H4 (cell line): Measurements from ENCODE around the gene SEMA6D. TPM values are rescaled to one million over a fixed set of nuclear protein-coding genes. Genes with fewer than 3 reads are reported as not detected.

Experiments used
- DNase-seq: peaks from one replicate; pipeline ENCODE4 v3.0.0-alpha.2; 2015; ENCODE audit warnings: low spot score
- total RNA-seq: library from RNA; depleted of rRNA; stranded (reverse); fragments of >200 nt; shearing (Covaris generic); gene quantifications from 2 replicates; pipeline ENCODE4 v1.2.3, GENCODE V29; 2014

The SEMA6D gene
- total RNA-seq, 1 experiment from 2014 or later: 7.6 TPM

DNA sequence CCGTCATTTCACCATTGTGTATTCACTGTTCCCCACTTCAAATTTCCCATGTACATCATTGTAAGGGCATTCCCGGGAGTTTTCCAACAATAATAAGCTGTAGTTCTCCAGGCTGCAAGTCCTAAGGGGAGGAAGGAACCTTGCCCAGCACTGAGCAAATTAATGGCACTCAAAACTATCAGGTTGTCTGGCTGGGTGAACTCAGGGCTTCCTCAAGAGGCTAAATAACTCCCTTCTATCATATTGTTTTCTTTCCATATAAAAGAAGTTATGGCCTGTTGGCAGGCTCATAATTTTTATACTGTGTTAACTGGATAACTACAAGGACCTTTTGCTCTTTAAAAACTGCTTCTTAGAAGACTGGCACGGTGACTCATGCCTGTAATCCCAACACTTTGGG lies 71.4 kb downstream of the SEMA6D start:
- no peak for DNase-seq

DNA sequence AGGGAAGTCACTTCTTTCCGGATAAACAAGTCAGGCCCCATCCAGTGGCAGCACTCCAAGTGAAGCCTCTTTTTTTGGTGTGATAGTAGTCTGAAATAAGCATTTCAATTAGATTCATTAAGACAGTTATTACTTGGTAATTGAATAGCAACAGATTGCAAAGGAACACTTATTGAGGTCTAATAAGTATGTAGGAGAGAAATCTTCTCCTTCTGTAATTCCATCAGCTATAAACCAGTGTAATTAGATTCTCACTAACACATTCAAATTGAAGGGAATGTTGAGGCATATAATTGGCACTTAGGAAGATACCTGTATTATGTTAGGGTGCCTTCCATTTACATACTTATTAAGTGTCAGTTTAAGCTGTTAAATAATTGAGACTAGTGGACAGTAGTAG lies 73.9 kb downstream of the SEMA6D start:
- DNase-seq: no peak

DNA sequence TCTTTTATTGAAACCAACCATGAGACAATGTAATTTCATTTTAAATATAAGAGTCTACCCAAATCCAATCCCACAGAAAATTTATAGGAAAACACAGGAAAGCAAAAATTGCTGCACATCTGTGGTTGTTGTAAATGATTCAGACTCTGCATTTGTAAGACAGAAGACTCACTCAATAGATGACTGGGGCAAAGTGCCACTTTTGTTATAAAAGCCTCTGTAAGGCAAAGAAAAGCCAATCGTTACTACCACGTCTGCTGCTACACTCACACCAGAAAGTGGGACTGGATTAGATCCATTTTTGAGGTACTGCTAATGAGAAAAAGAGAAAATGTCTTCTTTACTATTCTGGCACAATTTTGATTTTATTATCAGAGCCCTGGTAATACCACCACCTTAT lies 74.9 kb downstream of the SEMA6D start:
- DNase-seq: no peak

GRCh38 chr15:47794252-47794914 lies 77.1 kb downstream of the SEMA6D start:
- DNase-seq: no peak

GRCh38 chr15:47795864-47796263 lies 78.6 kb downstream of the SEMA6D start:
- DNase-seq: no peak

DNA sequence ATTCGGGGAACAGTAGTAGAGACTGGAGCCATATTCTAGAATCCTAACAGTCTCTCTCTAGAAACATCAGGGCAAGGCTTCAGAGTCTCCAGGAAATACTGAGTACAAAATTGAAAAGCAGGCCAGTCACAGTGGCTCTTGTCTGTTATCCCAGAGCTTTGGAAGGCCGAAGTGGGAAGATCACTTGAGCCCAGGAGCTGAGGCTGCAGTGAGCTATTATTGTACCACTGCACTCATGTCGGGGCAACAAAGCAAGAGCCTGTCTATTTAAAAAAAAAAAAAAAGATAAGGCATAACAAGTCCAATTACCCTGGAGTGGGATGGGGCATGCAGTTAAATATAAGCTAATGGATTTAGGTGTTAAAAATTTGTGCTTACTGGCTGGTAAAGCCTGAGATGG lies 79.0 kb downstream of the SEMA6D start:
- no peak for DNase-seq

GRCh38 chr15:47796830-47797229 lies 79.5 kb downstream of the SEMA6D start:
- no peak for DNase-seq

DNA sequence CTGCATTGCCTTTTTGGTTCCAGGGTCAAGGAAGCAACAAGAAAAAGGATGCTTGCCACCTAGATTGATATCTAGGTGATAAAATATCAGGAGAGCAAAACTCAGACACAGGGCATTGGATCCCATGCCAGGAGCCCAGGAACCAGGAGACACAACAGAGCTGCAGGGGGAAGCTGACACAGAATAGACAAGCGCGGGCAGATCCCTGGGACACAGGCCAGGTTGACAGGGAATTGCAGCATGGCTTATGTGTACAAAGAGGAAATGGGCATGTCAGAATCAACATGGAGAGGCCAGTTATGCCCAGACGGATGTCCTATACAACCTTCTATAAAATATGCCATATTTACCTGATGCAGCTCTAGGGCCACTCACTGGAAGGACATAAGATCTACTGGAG lies 84.2 kb downstream of the SEMA6D start:
- no peak for DNase-seq

DNA sequence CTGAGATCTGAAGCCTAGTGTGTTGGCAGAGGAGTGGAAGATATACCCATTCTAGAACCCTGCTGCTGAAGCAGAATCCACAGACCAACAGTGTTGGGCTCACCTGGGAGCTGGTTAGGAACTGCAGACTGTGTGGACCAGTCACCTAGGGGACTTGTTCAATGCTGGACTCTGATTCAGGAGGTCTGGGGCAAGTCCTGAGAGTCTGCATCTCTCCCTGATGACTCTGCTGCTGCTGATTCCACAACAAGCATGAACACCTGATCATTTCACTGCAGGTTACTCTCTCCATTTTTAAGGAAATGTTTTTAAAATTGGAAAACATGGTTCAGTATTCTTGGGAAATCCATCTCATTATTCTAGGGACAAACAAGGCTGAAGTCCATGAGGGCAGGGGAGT lies 84.9 kb downstream of the SEMA6D start:
- no peak for DNase-seq

- no peak for DNase-seq
These were observed 86.5 kb downstream of the SEMA6D start for GRCh38 chr15:47803767-47804166.

DNA sequence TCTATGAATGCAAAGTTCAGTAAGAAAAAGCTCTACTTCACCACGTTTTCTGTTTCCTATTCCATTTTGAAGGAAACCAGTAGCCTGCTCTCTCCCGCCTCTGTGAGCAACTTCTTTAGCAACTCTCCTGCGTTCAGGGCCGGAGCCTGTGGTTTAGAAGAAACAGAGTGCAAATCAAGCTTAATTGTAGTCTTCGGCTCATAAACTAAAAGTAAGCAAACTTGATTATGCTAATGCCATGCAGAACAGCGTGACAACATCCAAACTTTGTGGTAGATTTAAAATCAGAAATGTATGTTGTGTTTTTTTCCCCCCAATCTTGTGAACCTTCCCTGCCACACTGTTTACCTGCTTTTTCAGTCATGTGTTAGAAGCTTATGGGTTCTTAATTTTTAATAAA lies 87.4 kb downstream of the SEMA6D start:
- no peak for DNase-seq

GRCh38 chr15:47806008-47806407 lies 88.7 kb downstream of the SEMA6D start:
- DNase-seq: no peak

- no peak for DNase-seq
These were observed 93.9 kb downstream of the SEMA6D start for GRCh38 chr15:47811172-47811571.

GRCh38 chr15:47812470-47812999 lies 95.2 kb downstream of the SEMA6D start:
- no peak for DNase-seq

DNA sequence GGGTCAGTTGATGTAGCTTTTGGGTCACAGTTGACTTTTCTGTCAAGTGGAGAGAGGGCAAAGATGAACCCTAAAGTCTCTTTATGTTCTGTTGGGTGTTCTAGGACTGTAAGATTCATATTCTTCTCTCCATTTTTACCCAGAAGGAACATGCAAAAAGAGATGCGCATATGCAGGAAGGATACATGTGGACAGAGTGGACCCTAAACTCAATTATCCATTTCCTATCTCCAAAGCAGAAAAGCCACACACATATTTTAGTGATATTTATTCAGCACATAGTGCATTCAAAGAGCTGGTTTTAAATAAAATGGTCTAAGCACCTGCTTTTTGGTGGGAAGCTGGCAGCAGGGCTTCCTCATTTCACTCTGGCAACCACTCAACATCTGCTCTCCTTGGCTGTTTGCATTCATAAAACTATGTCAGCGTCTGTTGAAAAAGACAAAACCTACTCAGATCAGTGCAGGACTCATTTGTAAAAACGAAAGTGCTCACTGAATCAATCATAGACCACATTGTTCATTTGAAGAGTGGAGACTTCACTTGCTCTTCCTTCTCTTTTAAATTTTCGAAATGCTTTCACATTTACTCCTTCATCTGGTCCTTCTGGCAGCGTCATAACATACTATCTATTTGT lies 96.6 kb downstream of the SEMA6D start:
- no peak for DNase-seq

DNA sequence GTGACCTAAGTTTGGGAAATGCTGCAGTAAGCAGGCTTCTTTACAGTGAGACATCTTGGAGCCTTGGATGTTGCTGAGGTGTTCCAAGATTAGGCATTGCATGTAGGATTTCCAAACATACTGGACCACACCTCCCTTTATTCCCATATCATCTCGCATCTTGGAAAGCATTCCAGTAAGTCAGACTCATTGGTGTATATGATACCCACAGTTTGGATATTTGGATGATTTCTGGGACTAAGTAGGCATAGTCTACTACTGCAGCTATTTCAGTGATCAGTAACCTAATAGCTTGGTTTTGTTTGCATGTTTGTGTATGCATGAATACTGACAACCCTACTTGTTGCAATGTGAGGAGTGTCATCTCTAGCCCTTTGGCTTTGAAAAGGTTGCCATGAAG lies 97.3 kb downstream of the SEMA6D start:
- no peak for DNase-seq

DNA sequence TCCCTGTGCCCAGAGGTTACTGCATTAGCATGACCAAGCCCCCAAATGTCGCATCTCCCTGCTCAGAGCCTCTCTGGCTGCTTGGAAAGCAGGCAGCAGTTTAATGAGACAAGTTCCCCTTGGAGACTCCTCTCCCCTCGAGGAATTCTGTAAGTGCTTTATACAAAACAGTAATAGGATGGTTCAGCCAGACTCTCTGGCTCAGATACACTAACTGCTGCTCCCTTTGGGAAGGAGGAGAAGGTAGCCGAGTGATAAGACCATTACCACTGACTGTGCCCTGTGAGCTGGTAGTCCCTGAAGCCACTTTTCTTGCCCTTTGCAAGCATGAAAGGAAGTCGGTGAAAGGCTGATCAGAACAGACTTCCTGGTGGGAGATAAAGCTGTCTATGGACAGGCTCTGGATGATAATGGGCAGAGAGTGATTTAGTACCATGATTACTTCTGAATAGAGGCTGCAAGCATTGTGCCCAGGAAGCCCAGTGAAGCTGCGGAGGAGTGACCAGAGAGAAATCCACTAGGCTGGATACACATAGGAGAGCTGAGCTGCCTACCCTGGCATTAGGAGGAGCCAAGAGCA lies 100.8 kb downstream of the SEMA6D start:
- no peak for DNase-seq

DNA sequence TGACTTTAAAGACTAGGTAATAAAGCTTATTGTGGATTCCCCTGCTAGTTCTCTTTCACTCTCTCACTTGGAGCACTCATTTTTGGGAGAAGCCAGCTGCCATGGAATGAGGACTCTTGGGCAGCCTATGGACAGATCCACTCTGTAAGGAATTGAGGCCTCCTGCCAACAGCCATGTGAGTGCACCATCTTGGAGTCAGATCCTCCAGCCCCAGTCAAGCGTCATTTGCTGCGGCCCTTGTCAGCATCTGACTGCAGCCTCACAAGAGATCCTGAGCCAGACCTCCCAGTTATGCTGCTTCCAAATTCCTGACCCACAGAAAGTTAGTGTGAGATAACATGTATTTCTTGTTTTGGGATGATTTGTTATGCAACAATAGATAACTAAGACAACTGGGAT lies 101.9 kb downstream of the SEMA6D start:
- no peak for DNase-seq

DNA sequence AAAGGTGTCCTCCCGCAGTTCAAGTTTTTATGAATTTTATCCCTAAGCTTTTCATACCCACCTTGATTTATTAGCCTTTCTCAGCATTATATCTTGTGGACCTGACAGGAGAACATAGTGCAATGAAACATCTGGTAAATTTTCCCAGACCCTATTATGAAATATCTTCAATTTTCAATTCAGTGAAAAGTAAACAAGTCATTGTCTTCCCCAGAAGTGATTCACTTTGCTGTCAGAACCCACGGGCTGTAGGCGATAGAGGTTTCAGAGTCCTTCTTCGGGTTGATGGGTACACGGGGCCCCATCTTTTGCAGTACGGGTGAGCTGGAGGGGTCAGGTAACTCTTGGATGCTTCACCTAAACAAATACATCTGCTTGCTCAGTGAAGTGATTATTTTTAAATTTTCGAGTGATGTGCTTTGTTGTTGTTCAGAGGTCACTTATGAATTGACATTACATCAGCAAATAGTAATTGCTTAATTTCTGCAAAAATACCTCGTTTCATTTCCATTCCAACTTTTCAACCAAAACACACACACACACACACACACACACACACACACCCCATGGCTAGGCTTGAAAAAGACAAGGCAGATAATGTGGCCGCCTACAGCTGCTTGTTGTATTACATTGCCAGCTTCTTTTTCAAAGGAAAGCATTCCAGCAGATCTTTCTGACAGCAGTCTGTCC lies 102.9 kb downstream of the SEMA6D start:
- DNase-seq: no peak

GRCh38 chr15:47820747-47821319 lies 103.5 kb downstream of the SEMA6D start:
- DNase-seq: no peak

GRCh38 chr15:47822048-47822447 lies 104.7 kb downstream of the SEMA6D start:
- DNase-seq: no peak
